Germinal center (tissue), 1 donor: ENCODE measurements around the gene GJB6.
"Not testable (repeated sequence)": the region's sequence is repeated elsewhere in the genome, so short reads cannot be mapped to it uniquely, and the experiment has no call there.

Experiments used
- DNase-seq: peaks from one replicate; pipeline ENCODE4 v3.0.0; 2012; ENCODE audit warnings: mixed read lengths, low spot score

GJB6 gene

GRCh38 chr13:20231839-20232555, at the start of gene GJB6:
TSS of gene GJB6 (minus strand) at chr13:20232319. CDS start at chr13:20223480, 8,839 bp downstream.
- DNase-seq, result peak; percentile 9

GRCh38 chr13:20276901-20277300, 44.8 kb upstream of the GJB6 start:
- DNase-seq, result not testable (repeated sequence)

DNA sequence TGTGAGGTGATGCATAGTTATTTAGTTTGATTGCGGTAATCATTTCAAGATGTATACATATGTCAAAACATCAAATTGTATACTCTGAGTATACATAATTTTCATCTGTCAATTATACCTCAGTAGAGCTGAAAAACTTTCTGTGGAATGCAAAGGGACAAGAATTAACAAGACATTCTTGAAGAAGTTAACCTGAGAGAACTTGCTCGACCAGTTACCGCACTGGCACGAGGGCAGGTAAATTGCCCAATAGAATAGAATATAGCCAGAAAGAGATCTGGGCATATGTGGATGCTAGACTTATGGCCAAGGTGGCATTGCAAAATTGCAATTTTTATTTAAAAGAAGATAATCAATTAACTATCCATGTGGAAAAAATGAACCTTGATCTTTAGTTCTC, 42.3 kb upstream of the GJB6 start:
- DNase-seq, result no peak

GRCh38 chr13:20272588-20273171, 40.6 kb upstream of the GJB6 start:
- DNase-seq, result no peak

GRCh38 chr13:20272104-20272503, 40.0 kb upstream of the GJB6 start:
- DNase-seq, result no peak

DNA sequence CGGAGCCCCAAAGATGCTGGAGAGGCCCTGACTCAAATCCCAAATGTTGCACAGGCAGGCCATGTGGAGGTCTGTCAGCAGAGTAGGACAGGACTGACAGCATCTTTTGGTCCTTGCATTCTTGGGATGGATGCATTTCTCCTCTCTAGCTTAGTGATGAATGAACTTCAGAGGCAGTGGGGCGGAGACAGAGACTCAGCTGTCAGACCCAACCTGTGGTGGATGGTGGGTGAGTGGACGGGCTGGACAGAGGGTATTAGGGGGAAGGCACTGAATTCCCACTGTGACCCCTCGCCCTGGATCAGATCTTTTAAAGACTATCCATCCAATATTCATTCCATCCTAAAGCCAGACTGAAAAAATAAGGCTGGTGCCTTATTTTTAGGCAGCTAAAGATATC, 39.3 kb upstream of the GJB6 start:
- no peak for DNase-seq

DNA sequence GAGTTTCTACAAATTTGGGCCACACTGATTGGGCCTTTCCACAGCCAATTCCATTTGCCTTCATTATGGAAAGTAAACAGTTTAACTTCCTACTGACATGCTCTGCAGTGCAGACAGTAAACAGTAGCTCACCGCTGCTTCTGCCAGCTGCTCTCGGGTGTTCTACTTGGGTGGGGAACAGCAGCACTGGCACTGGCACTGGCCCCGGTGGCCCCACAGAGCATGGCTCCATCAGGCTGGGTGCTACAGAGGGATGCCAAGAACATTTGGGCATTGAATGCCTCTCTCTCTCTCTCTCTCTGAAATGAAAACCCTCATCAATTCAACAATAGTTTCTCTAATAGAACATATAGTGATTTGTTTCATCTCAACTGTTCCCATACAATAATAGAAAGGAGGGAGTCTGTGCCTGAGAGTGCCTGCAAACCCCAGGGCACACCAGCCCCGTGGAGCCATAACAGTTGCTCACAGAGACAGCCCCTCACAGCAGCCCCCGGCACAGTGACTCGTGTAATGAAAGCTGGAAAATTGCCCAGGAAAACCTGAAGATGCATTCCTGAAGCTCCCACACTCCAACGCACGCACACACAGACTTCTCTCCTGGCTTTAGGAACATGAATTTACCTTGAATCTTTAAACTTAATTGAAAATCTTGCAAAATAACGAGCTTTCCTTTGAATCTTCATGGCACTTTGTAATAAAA, 38.2 kb upstream of the GJB6 start:
- DNase-seq, result no peak

- DNase-seq, result no peak
Measured at GRCh38 chr13:20264271-20265018, 32.3 kb upstream of the GJB6 start.

DNA sequence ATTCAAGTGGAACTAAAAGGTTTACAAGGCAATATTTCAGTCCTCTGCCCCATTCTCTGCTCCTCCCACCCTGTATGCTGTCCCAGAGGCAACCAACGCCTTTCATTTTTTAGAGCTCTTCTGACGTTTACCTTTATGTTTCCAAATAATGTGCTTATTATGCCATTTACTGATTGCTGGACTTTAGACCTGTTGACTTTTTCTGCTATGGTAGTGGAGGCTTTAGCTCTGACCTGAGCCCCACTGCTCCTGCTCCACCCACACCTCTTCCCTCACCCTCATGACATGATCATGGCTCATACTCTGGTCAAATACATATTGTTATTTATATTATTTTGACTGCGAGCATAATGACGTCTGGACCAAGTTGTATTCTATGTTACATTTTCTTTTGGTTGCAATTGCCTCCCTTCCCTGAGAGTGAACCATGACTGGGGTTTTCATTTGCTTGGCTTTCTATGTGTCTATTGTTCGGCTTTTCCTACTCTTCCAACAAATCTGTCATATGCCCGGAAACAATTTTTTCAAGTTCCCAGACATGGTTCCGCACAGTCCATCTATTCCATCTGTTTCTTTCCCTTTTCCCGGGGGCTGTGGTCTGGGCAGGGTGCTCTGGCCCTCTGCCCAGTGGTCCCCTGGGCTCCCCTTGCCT, 31.4 kb upstream of the GJB6 start:
- DNase-seq, result no peak

DNA sequence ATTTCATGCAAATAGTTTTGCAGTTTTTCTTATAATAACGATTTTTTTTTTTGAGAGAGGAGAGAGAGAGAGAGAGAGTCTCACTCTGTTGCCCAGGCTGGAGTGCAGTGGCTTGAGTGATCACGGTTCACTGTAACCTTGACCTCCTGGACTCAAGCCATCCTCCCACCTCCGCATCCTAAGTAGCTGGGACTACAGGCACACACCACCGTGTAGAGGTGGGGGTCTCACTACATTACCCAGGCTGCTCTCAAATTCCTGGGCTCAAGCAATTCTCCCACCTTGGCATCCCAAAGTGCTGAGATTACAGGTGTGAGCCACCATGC, 26.8 kb upstream of the GJB6 start:
- no peak for DNase-seq

DNA sequence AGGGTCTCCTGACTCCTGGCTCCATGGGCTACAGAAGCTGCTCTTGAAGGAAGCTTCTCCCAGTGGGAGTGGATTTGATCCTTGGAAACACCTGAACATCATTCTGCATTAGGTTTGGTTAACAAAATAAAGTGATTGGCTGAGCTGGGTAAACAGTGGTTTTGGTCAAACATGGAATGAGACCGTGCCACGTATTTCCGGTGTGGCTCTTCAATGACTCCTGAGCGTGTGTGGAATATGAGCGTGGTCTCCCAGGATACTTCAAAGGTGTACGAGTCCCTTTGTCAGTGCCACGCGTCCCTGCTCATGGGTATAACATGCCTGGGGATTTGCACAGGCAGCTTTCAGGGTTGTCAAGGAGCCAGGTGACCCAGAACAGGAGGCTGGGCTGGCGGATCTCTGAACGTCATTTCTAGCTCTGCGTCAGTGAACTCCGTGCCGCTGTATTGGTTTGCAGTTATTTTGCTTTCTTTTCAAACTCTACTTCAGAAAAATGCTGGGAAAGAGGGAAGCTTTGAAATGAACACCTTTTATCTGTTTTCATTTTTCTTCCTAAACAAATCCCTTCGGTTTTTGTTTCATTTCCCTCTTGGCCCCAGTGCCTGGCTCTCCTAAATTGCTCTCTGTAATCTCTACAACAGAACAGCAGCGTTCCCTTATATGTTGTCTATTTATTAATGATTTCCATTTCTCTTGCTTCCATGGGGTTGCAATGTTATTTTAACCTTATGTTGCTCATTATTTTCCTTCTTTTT, 26.3 kb upstream of the GJB6 start:
- DNase-seq, result no peak

GRCh38 chr13:20254076-20254475, 22.0 kb upstream of the GJB6 start:
- no peak for DNase-seq

DNA sequence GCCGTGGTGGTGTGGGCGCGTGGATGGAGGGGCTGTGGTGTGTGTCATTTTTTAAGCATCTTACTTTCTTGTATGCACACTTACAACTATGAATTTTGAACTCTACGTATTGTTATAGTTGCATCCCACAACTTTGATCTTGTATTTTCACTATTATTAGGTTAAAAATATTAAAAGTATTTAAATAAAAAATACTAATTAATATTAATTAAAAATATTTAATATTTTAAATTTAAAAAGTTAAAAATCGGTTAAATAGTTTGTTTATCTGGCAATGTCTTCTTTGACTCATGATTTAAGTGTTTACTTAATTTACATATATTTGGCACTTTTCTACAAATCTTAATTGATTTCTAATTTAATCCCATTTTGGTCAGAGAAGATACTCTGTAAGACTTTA, 17.8 kb upstream of the GJB6 start:
- DNase-seq, result no peak

DNA sequence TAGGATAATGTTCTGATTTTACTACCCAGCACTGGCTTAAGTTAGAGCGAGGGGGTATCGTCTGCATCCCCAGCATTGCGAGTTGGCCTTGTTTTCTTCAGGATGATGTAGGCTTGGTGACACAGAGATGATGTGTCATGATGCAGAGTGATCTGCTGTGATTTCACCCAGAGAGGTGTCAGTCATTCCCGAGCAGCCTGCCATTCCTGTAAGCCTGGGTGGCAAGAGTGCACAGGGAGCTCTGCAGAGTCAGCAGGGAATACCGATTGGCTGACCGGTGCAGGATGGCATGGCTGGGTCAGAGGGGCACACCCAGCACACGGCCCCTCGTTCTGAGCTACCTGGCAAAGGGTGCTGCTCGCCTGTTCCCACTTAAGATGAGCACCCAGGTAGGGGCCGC, 15.8 kb upstream of the GJB6 start:
- no peak for DNase-seq

DNA sequence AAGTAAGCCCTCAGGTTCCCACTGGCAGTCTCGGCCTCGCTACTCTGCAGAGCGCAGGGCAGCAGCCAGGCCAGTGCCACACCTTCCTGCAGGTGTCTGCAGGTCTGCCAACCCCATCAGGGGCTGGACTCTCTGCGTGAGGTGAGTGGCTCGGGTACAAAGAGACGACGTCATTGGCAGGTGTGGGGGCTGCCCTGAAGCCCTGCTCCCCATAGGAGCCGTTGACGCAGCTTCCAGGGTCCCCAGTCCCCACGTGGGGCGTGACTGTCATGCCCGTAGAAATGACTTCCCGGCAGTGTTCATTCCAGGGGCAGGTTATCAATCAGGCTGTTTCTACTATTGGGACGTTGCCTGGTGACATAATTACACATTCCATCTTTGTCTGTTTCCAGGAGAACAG, 15.3 kb upstream of the GJB6 start:
- DNase-seq, result no peak

- DNase-seq, result no peak
Measured at GRCh38 chr13:20241593-20241992, 9.5 kb upstream of the GJB6 start.

DNA sequence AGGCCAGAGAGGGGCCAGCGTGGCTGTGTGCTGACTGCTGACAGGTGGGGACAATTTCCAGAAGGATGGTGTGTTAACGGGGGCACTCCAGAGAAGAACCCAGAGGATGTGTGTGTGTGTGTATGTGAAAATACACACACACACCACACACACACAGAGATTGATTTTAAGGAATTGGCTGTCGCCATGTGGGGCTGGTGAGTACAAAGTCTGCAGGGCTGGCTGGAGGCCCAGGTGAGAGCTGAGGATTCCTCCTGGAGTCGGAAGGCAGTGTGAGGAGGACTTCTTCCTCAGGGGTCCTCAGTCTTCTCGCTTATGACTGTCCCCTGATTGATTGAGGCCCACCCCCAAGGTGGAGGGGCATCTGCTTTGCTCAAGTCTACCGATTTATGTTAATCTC, 7.6 kb upstream of the GJB6 start:
- no peak for DNase-seq

- DNase-seq, result no peak
Measured at GRCh38 chr13:20232556-20233277, 598 bp upstream of the GJB6 start.

DNA sequence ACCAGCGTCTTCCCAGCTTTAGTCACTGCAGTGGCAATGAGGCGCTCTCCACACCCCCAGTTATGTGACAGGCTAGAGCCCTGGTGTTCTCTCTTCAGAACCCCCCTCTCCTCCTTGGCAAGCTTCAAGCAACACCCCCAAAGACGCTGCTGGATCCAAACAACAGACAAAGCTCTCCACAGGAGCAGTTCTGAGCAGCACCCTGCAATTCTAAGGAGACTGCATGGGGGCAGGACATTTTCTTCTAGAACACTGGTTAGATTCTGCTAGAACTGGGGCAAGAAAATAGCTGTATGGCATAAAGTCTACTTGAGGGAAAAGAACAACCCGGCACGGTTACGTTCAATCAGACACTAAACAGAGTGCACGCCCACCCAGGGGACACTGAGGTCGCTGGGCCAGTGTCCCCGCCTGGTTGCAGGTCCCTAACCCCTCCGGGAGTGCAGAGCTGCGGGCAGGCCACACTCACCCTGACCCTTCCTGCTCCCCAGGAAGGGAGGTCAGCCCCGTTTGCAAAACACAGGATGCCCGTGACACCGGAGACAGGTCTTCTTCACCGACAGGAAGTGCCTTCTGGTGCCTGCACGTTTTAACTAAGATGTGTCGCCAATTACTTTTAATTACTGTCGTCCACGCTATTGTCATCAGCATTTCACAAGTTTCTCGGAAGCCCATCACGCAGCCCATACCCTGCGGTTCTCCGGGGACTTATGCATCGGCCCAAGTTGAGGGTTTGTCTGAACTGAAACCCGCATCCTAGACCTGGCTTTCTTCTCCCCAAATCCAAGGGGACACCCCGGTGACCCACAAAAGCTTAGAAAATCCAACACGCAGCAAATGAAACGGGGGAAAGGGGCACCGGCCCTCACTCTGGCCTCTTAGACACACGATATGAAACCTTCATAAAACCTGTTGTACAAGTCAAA, 943 bp downstream of the GJB6 start:
- DNase-seq, result no peak

DNA sequence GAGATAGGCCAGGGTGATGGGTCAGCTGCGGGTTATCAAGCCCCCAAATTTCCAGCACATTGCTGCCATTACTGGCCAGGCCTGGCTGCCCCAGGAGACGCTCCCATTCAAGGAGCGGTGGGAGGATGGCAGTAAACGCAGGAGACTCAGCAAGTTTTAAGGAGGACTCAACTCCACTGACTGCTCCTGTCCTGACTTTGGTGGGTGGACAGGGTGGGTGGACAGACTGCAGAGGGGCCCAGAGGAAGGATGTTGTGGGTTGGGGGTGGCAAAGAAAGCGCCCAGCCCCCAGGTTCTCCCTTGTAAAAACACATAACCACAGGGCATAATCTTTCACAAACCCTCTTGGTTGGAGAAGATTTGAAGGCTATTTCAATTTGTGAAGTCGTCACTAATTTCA, 4.4 kb downstream of the GJB6 start:
- DNase-seq, result no peak
